Psoas muscle (tissue), 8 donors: Measurements from ENCODE around the gene LRTM2. TPM values are rescaled to one million over a fixed set of nuclear protein-coding genes. Genes with fewer than 3 reads are reported as not detected.

ENCODE experiments used
- ATAC-seq, 4 donors: fragments of 200-7000 bp; cut with Tn5 transposase; one replicate each; pipeline ENCODE4 v1.9.1; 2020; ENCODE audit warnings: moderate library complexity in 3 of 4, mild to moderate bottlenecking in 2 of 4
- DNase-seq, 2 donors: peaks; one replicate each; pipeline ENCODE4 v3.0.0-alpha.2; 2020
- H3K27ac ChIP-seq: fragments of 200-600 bp; one replicate; pipeline ENCODE4 v1.8.0; 2022
- H3K27me3 ChIP-seq, 3 donors: fragments of 200-600 bp in 1 of 3; one replicate each; pipeline versions ENCODE4 v1.6.1 to v1.8.0; 2013 to 2022; ENCODE audit warnings: low read length in 2 of 3, mild to moderate bottlenecking in 2 of 3, moderate library complexity in 1 of 3; ENCODE audit not compliant: insufficient read depth in 3 of 3
- H3K36me3 ChIP-seq, 2 donors: fragments of 200-600 bp in 1 of 2; one replicate each; pipeline versions ENCODE4 v1.6.1 to v1.8.0; 2013 to 2022; ENCODE audit warnings: low read depth in 1 of 2, mild to moderate bottlenecking in 1 of 2, moderate library complexity in 1 of 2; ENCODE audit not compliant: insufficient read depth in 1 of 2
- H3K4me1 ChIP-seq: fragments of 200-600 bp; one replicate; pipeline ENCODE4 v1.8.0; 2022
- H3K4me3 ChIP-seq: fragments of 200-600 bp; one replicate; pipeline ENCODE4 v1.8.0; 2022; ENCODE audit warnings: mild to moderate bottlenecking
- H3K9me3 ChIP-seq: fragments of 200-600 bp; one replicate; pipeline ENCODE4 v1.8.0; 2022
- WGBS, 3 donors: extraction: QIAGEN DNeasy Blood & Tissue Kit; methylation state at CpG; one replicate each; pipeline versions ENCODE4 v1.1.6 to v1.1.7; 2013; 5-methylcytosine and 5-hydroxymethylcytosine counted together
- intact Hi-C, 2 donors: fragments of 100-400 bp; cut with DNase I; formaldehyde crosslinking; loops; one replicate each; pipeline versions ENCODE4 v1.11.0 to v1.14.2; 2022
- polyA plus RNA-seq, 3 donors: library from polyadenylated mRNA; stranded (reverse); fragments of 200-250 nt; gene quantifications; one replicate each; pipeline ENCODE4 v1.2.3, GENCODE V29; 2013
- total RNA-seq, 4 donors: library from RNA; stranded (reverse); fragmentation: NEBNext Ultra II Directional in 2 of 4; extraction: Animal tissue kit (Norgen Biotek cat#: 25700) in 2 of 4; gene quantifications; one replicate each; pipeline versions ENCODE4 v1.2.1 to v1.2.4, GENCODE V29; 2021 to 2023
- TF ChIP-seq, protein P1 (sequence below): fragments of 200-600 bp; IDR thresholded peaks from one replicate; pipeline ENCODE4 v1.8.0; 2022; ENCODE audit warnings: antibody characterized with exemption
- donor health status: healthy with polysubstance abuse.
- donor health status: DM: no; HTN: no; CAD: no; lungs with moderate emphysema.
- donor health status: Bipolar disorder and iron deficiency.
- donor health status: healthy.
- donor health status: DM: yes; HTN: yes; CAD: no.
- donor health status: DM: no; HTN: no; CAD: no.
- donor health status: DM: no; HTN: no; CAD: no.
- donor health status: DM: yes; HTN: yes; CAD: no.

The LRTM2 gene
- total and polyA plus RNA-seq, 7 donors = not detected

DNA sequence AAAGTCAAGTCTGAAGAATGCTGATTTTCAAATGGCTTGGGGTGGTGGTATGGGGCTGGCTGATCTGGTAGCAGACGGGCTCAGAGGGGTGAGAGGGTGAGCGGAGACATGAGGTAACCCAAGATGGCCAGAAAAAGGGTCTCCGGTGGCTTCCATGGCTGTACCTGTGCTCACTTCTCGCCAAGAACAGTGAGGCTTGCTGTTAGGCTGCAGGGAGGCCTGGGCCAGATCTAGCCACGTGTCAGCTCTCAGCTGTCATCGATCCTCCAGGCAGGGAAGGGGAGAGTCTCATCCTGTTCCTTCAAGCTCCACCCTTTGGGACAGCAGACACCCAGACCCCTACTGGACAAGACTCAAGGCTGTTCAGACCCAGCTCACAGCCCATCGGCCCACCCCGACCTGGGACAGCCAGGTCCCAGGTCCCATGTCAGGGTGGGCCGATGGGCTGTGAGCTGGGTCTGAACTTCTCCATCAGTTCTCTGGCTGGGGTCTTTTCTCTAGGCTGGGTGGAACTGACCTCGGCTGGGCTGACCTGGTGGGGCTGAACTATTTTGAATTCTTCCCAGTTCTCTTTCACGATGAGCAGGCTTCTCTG is 9.0 kb downstream of the LRTM2 start:
- no peaks in the 10 kb centered on the region for H3K9me3 ChIP-seq
- ATAC-seq = no peak

DNA sequence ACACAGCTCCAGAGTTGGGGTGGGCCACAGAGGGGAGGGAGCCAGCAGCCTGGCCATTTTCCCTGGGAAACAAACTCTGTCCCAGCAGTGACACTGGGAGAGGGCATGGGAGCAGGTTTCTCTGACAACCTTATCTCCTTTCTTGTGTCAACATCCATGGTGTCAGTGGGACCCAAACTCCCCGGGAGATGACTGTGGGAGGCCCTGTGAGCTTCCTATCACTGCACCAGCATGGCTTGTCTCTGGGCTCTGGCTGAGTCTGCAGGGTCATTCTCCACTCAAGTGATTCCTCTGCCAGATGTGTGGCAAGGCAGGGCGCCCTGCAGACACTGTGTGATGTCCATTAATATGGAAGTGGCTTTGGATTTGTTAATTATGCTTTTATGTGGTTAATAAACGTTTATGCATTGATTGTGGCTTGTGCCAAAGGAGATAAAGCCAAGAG is 10.1 kb downstream of the LRTM2 start:
- ATAC-seq (no peak), DNase-seq (peak in 1 of 2 donors; percentile 2)
- Histone ChIP-seq H3K27ac (no peak overlapping the region), H3K27me3 (peaks cover 0 to 24% (median 2%) of the 10 kb centered on the region in 3 donors), H3K9me3 (no peaks in the 10 kb centered on the region), H3K4me1 (no peaks in the 10 kb centered on the region), H3K36me3 (no peaks in the 10 kb centered on the region), H3K4me3 (no peak overlapping the region)
- WGBS, 3 donors = 32 to 54% (median 36%) methylated on average over 3 of the region's 3 CpGs
- intact Hi-C loops = no loop called here
- TF ChIP-seq, protein P1, sequence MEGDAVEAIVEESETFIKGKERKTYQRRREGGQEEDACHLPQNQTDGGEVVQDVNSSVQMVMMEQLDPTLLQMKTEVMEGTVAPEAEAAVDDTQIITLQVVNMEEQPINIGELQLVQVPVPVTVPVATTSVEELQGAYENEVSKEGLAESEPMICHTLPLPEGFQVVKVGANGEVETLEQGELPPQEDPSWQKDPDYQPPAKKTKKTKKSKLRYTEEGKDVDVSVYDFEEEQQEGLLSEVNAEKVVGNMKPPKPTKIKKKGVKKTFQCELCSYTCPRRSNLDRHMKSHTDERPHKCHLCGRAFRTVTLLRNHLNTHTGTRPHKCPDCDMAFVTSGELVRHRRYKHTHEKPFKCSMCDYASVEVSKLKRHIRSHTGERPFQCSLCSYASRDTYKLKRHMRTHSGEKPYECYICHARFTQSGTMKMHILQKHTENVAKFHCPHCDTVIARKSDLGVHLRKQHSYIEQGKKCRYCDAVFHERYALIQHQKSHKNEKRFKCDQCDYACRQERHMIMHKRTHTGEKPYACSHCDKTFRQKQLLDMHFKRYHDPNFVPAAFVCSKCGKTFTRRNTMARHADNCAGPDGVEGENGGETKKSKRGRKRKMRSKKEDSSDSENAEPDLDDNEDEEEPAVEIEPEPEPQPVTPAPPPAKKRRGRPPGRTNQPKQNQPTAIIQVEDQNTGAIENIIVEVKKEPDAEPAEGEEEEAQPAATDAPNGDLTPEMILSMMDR = no peak

More for the DNA sequence above, 9.0 kb downstream of the LRTM2 start:
- TF ChIP-seq, protein P1 = no peak
- intact Hi-C loops = no loop called here
- Histone ChIP-seq H3K36me3 (no peaks in the 10 kb centered on the region), H3K4me1 (no peaks in the 10 kb centered on the region), H3K4me3 (no peak overlapping the region), H3K27ac (no peak overlapping the region), H3K27me3 (peaks cover 0 to 24% (median 2%) of the 10 kb centered on the region in 3 donors)
- WGBS, 3 donors = 72 to 74% (median 73%) methylated on average over 11 of the region's 11 CpGs
- peak in 1 of 2 donors; percentile 39 for DNase-seq

DNA sequence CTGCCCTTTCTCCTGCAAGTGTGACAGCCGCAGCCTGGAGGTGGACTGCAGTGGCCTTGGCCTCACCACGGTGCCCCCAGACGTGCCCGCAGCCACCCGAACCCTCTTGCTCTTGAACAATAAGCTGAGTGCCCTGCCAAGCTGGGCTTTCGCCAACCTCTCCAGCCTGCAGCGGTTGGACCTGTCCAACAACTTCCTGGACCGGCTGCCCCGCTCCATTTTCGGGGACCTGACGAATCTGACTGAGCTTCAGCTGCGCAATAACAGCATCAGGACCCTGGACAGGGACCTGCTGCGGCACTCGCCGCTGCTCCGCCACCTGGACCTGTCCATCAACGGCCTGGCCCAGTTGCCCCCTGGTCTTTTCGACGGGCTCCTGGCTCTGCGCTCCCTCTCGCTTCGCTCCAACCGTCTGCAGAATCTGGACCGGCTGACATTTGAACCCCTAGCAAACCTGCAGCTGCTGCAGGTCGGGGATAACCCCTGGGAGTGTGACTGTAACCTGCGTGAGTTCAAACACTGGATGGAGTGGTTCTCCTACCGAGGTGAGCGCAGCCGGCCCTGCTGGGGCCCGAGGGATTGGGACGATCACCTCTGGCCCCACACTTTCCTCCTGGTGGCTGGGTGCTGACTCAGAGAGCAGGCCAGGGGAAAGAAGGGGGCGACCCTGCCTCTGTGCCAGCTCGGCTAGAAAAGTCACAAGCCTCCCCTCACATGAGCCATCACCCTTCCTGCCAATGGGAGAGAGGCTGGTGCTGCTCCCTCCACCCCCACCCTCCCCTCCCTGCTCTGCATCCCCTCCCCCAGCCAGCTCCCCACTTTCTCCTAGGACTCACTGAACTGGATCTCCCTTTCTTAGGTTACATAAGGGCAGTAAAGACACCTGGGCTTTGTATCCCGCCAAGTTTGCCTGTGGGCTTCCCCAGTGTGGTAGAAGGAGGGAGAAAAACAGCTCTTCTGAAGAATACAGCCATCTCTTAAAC is 10.9 kb downstream of the LRTM2 start:
- no peaks in the 10 kb centered on the region for H3K9me3 ChIP-seq
- no peaks in the 10 kb centered on the region for H3K36me3 ChIP-seq
- no peak overlapping the region for H3K27ac ChIP-seq
- no peak overlapping the region for H3K4me3 ChIP-seq
- peaks cover 0 to 24% (median 2%) of the 10 kb centered on the region in 3 donors for H3K27me3 ChIP-seq
- intact Hi-C loops = no loop called here
- TF ChIP-seq, protein P1 = no peak
- H3K4me1 ChIP-seq = no peaks in the 10 kb centered on the region
- peak; percentile 71 to 90 for DNase-seq
- 4 to 6% (median 5%) methylated on average over 32 to 34 of the region's 34 CpGs for WGBS, 3 donors
- ATAC-seq = peak; percentile 92 to 98 (median 96)

DNA sequence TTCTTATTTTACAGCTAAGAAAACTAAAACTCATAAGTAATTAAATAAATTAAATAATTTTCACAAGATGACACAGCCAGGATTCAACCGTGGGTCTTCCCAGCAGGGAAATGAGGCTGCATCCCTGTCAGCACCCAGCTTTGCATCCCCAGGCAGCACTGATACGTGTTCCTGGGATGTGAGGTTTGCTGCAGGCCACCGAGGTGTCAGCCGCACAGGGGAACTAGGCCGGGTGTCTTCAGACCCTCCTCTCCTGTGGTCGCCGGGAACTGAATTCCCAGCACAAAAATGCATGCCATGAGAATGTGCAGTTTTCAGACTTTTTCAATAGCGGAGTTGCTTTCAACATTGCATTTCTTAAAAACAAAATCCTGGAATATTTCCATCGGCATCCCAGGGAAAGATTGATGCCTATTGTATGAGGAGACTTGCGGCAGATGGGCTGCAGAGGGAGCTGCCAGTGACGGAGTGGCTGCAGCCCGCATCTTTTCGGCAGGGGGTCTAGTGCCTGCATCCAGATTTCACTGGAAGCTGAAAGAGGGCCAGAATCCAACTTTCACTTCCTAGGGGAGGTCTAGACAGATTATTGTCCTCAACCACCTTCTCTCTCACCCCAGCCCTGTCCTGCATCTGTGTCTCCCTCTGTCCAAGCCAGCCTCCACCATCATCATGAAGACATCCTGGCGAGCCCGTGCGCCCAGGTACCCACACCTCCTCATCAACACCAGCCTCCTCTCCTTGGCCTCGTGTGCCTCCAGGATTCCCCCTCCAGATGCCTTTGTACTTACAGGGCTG is 12.6 kb downstream of the LRTM2 start:
- DNase-seq (peak in 1 of 2 donors; percentile 39), ATAC-seq (no peak)
- TF ChIP-seq, protein P1 = no peak
- no peak overlapping the region for H3K27ac ChIP-seq
- H3K9me3 ChIP-seq = no peaks in the 10 kb centered on the region
- peaks cover 0 to 17% (median 1%) of the 10 kb centered on the region in 3 donors for H3K27me3 ChIP-seq
- H3K4me1 ChIP-seq = no peaks in the 10 kb centered on the region
- no peaks in the 10 kb centered on the region for H3K36me3 ChIP-seq
- no peak overlapping the region for H3K4me3 ChIP-seq
- 72 to 74% (median 74%) methylated on average over 17 of the region's 17 CpGs for WGBS, 3 donors
- intact Hi-C loops = no loop called here
